ENCODE data around the gene TRIM47.
A peak's percentile ranks its signal among the peaks of the same experiment; 100 is the strongest.

The TRIM47 gene

DNA sequence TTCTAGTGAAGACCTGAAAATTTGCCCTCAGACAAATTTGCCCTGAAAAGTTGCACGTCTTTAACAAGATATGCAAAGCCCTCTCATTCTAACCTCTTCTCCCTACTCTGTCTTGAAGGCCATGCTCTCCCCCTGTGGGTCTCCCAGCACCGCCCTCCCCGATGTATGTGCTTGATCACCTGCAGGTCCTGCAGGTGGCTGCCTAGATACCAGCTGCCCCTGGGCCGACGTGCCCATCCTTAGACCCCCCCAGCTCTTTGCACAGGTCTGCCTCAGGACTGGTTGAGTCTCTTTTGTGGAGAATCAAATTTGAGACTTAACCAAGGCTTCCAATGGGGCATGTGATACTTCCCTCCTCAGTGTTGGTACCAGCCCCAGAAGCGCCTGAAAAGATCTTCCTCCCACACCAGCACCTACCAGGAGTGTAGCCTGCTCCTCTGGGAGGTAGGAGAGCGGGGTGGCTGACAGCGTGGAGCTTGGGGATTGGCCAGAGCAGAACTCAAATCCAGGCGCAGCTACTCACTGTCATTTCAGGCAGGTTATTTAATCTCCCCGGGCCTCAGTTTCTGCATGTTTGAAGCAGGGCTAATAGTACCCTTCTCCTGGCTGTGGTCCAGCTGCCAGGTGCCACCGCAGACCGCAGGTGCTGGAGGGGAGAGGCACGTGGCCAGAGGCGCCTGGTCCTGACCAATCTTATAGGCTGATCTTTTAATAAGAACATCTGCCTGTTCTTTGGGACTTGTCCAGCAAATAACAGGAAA is 30.9 kb upstream of the TRIM47 start:
- peak; percentile 83 for DNase-seq (ENCODE audit: low spot score)

DNA sequence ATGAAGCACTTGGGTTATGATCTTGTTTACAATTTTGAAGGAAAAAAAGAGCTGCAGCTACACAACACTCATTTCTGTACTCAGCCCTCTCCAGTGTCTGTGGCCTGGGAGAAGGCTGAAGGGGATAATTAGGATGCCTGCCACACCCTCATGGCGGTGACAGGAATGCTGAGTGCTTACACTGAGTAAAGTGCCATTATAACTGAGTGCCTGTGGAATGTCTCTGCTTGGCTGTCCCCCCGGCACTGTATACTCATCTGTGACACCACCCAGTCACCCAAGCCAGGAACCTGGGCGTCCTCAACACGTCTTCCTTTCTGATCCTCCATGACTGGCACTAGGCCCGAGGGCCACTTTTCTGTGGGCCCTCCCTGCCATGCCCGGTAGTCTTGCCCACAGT is 29.8 kb upstream of the TRIM47 start:
- DNase-seq (ENCODE audit: low spot score) = no peak

DNA sequence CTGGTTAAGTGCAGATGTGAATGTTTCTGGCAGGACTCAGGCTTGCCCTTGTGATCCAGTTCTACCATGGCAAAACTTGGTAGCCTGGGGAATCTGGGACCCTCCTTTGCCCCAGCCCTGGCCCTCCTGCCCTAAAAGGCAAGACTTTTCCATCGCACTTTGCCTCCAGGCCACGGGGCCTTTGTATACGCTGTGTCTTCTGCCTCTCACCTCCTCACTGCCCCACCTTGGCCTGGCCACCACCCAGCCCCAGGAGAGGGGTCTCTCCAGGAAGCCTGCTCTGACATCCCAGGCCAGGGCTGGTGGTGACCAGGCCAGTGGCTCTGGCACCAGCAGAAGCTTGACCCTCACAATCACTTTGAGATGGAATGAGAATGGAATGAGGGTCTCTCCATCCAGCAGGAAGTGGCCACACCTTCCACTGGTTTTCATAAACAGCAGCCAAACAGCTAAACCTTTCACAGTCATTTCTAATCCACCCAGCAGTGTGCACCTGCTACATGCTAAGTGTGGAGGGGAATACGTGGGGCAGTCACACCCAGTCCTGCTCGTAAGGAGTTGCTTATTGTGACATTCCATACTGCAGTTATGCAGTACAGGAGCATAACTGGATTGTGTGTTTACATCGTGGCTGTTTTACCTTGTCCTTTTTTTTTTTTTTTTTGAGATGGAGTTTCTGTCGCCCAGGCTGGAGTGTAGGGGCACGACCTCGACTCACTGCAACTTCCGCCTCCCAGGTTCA is 27.9 kb upstream of the TRIM47 start:
- DNase-seq (ENCODE audit: low spot score) = no peak

DNA sequence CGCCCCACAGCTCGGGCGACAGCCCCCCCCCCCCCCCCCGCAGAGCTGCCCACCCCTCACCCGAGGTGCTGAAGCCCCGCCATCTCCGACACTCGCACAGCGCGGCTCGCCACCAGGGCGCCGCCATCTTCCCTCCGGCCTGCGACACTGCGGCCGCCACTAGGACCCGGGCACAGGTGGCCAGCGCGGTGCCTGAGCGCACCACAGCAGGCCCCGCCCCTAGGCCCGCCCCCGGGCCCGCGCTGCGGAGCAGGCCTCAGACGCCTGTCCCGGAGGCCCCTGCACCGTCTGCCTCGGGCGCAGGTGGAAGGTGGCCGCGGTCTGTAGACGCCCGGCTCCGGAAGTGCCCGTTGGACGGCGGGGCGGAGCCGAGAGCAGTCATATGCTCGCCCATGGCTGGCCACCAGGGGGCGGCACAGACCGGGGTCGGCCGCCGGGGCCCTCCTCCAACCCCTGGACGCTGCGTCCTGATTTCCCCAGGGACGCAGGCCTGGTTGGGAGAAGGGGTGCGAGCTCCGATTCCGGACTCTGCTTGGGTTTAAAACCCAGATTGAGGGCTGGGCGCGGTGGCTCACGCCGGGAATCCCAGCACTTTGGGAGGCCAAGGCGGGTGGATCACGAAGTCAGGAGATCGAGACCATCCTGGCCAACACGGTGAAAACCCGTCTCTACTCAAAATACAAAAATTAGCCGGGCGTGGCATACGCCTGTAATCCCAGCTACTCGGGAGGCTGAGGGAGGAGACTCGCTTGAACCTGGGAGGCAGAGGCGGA is 26.6 kb upstream of the TRIM47 start, which contains the start of gene MRPL38:
TSS of gene MRPL38 (minus strand) at position 136 of the 773 bp plus-strand sequence. CDS start at position 127, 9 bp downstream.
- DNase-seq (ENCODE audit: low spot score) = peak; percentile 84

DNA sequence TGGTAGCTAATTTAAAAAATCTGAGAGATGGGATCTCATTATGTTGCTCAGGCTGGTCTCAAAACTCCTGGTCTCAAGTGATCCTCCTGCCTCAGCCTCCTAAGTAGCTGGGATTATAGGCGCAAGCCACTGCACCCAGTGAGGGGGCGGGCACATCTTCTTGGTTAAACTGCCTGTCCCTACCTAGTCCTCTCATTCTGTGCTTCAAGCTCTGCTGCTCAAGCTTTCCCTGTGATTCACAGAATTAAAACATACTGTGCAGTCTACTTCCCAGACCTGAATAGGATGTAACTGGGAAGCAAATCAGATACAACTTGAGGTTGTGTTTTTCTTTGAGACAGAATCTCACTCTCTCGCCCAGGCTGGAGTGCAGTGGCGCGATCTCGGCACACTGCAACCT is 24.0 kb upstream of the TRIM47 start:
- DNase-seq (ENCODE audit: low spot score) = no peak

DNA sequence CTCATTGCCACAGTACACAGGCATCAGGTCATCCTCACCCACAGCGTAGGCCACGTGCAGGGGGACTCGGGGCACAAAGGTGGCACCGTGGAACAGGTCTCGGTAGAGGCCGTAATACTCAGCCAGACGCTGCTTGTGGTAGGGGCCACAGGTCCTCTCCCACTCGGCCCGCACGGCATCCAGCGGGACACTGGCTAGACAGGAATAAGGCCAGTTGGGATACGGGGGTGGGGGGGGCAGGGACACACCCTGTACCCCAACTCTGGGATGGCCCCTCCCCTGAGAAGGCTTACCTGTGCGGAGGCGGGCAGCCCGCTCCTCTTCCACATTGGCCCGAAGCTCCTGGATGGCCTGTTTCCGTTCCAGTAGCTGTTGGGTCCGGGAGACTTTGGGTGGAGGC is 23.3 kb upstream of the TRIM47 start:
- DNase-seq (ENCODE audit: low spot score) = no peak

DNA sequence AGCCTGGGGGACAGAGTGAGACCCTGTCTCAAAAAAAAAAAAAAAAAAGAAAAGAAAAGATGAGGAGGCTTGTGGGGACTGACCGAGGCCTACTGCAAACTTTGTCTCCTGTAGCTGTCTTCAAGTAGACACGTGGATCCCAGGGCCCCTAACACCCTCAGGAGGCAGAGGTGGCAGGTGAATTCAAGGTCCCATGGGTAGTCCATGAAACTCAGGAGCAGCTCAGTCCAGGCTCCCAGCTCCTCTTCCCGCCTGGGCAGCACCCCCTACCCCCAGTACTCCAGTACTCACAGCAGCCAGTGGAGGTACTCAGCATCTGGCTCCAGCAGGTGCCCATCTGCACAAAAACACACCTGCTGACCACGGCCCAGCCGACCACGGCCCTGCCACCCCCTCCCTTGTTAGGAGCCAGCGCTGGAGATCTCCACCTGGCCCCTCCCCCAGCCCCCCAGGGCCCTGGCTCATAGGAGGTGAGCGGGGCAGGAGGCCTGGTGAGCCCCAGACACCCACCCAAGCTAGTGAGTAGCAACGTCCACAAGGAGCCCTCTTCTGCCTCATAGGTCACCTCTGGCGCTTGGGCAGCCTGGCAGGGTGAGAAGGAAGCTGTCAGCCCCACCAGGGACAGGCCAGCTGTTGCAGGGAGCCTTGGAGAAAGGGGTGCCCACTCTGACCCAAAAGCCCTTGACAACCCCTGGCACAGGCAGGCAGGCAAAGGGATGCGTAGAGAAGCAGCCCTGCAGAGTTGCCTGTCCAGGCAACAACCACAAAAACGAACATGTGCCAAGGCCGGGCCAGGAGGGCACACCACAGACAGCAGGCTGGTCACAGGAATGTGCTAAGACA is 22.5 kb upstream of the TRIM47 start:
- no peak for DNase-seq (ENCODE audit: low spot score)

DNA sequence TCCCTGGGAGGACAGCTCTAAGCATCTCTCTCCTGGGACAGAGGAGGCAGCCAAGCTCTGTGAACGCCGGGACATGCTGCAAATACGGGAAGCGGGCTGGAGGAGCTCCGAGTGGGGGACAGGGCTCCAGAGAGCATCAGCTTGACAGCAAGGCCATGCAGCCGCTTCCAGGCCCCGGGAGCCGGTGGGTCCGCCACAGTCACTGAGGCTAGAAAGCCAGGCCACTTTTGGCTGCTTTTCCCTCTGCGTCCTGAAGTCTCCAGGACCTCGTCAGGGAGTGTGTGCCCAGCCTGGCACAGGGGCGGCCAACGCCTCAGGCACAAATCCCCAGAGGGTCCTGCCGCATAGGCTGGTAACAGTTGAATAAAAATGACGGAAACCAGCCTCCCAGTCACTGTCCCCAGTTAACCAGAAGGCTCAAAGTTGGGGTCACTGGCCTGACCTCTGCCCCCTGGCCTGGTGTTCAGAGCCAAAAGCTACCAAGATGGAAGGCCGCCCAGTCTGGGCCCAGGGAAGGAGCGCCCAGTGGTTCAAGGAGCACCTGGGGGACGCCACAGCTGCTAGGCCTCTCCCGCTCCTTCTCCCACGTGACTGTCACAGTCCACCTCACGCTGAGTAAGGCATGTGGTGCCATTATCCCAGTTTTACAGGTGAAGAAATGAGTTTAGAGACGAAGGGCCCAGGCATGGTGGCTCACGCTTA is 21.5 kb upstream of the TRIM47 start:
- no peak for DNase-seq (ENCODE audit: low spot score)

DNA sequence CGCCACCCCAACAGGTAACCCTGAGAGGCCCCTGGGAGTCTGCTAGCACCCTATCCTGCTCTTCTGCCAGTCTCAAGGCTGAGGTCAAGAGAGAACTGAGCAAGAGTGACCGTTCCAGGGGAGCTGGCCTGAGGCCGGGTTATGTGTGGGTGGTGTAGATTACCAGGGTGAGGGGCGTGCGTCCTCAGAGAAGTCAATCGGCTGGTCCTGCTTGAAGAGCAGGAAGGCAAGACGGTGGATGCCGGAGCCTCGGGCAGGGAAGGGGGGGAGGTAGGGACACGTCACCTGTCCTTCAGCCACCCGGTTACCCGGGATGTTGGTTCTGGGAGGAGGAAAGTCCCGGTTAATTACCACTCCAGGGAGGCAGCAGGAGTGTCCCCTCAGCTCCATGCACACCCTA is 21.0 kb upstream of the TRIM47 start:
- DNase-seq (ENCODE audit: low spot score) = no peak

DNA sequence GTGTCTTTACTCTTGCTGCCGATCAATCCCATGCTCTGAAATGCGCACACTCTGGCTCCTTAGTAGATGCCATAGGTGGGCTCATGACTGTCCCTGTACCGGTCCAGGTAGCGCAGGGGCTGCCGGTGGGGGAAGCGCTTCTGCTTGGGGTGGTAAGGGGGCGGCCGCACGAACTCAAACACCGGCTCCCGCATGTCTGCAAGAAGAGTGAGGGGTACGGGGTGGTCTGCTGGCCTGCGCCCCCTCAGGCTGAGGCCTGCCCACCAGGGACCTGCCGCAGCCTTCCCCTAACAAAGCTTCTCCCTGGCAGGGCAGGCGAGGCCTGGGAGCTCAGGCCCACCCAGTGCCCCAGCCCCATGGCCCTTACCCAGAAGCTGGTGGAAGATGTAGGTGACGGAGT is 20.4 kb upstream of the TRIM47 start:
- DNase-seq (ENCODE audit: low spot score) = no peak

DNA sequence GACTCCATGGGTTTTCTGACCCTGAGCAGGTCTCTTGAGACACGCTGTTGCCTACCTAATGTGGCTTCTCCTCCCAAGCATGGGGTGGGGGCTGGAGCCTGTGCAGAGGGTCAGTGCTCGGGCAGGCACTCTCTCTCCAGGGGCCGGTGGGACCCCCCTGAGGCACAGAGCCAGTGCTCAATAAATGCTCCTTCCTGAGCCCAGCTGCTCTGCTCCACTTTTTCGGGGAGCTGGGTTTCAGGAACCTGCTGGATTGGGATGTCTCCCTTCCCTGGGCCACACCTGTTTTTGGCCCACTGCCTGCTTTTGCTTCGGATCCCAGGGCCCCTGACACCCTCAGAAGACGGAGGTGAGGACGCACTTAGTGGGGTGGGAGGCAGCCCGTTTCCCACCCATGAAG is 19.7 kb upstream of the TRIM47 start:
- no peak for DNase-seq (ENCODE audit: low spot score)

DNA sequence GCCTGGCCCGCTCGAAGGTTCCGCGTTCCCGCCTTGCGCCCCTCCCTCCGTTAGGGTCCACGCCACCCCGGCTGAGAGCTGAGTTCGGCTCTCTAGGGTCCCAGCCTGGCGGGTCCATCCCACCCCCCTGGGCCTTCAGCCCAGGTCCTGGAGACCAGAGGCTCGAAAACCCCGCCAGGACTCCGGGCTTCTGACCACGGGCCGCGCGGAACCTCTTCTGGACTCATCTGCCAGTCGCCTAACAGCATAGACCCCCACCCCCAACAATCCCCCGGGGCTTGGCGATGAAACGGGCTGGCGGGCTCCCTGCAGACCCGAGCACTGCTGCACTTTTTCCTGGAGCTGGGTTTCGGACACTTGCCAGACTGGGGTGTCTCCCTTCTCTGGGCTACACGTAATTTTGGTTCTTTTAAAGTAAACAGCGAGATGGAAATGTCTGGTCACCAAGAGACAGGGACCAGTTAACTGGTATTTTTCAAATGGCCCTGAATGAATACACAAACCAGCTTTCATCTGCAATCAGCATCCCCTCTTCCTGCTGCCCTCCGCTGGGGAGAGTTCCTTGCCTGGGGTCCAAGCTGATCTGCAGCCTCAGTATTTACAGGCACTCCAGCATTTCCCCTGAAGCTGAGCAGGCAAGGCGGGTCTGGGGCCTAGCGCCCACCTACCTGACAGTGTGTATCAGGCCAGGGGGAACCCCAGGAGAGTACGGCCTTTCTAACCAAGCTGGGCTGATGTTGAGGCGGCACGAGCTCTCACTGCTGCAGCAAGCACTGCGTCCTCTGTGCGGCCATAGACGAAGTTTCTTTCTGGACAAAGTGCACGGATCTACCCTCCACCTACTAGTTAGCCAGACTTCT is 19.0 kb upstream of the TRIM47 start:
- no peak for DNase-seq (ENCODE audit: low spot score)

DNA sequence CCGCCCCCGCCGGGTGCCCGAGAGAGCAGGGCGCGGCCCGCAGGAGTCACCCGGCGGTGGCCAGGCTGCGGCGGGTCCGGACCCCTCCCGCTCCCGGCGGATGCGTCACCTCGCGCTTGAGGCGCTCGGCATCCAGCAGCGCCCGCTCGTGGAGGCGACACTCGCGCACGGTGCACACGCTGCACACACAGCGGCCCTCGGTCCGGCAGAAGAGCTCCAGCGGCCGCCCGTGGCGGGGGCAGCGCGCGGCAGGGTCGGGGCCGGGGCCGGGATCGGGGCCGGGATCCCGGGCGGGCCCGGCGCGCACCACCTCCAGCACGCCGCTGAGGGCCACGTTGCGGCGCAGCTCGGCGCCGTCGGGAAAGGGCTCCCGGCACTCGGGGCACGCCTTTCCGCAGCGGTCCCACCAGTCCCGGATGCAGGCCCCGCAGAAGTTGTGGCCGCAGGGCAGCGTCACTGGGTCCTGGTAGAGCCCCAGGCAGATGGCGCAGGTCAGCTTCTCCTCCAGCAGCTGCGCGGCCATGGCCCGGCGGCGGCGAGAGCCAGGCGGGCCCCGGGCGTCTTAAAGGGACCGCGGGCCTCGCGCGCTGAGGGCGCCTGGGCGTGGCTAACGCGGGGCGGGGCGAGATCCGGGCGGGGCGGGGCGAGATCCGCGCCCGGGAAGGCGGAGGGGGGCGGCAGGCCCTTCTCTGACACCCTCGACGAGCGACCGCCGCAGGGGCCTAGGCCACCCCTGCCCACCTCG is 18.2 kb upstream of the TRIM47 start, which contains the start of gene TRIM65:
TSS of gene TRIM65 (minus strand) at position 537 of the 745 bp plus-strand sequence. CDS start at position 523, 14 bp downstream.
- peak; percentile 81 for DNase-seq (ENCODE audit: low spot score)

DNA sequence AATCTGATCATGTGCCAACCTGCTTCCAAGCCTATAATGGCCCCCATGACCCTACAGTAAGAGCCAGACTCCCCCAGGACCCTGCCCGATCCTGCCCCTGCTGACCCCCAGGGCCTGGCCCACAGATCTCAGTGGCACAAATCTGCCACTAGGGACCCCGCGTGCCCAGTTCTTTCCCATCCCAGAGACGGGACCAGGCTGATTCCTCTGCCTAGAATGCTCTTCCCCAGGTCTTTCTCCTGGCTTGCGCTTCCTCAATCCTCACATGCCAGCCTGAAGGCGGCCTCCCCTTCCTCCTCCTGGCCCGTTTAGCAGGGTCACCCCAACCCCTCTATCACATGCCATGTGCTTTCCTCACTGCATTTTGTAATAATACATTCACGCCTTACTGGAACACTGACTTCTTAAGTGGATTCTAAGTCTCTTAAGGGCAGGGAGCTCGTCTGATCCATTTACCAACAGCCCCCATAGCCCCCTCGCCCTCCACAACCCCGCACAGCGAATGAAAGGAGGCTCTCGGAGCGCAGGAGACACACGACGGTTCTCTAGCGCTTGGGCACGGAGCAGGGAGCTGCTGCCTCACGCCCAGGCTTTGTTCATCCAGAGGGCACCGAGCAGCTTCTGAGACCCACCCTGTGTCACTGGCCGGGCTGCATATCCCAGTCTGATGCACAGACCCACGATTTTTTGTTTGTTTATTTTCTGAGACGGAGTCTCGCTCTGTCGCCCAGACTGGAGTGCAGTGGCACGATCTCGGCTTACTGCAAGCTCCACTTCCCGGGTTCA is 17.2 kb upstream of the TRIM47 start:
- no peak for DNase-seq (ENCODE audit: low spot score)

DNA sequence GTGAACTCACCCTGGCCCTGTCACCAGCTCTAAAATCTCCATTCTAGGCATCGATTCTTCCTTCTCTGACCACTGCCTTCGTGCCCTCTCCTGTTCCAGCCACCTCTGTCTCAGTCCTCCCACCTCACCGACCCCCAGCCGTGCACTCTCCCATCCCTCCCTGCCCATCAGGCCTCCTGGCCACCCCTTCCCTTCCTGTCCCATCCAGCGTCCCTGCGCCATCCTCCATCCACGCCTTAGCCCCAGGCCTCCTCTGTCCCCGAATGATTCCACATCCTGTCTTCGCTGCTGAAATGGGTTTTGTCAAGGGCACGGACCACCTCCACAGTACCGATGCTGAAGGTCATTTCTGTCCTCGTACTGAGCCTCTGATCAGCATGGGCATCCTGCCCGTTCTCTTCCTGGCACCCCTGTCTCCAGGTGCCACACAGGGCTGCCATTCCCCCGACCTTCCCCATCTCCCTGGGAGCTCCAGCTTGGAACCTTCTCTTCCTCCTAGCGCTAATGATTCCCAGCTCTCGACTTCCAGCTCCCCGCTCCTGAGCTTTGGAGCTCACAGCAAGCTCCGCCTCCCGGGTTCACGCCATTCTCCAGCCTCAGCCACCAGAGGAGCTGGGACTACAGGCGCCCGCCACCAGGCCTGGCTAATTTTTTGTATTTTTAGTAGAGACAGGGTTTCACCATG is 15.8 kb upstream of the TRIM47 start:
- no peak for DNase-seq (ENCODE audit: low spot score)

DNA sequence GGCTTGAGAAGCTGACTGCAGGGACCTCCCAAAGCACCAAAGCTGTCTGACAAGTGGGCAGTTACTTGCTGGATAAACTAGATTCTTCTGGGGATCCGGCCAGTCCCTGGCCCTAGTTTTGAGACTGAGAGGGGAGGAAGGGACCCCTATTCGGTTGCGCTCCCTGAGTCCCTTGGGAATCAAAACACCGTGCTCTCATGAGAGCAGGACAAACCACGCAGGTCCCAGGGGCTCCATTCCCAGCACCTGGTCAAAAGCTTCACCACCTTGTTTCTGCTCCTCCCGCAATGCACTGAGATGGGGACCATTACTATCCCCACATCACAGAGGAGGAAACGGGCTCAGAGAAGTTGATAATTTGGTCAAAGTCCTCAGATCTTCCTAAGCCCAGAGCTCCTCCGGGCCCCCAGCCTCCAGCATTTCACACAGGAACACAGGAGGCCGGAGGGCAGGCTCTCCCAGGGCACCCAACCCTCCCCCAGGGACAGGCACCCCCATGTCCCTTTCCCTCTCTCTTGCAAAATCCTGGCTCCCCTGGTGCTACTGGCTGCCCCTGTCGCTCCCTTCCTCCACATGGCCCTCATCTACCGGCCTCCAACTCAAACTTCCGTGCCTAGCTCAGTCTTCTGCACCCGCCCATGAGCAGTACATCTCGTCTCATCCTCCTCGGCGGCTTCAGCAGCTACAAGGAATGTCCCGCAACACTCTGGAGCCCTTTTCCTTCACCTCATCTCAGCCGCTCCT is 15.1 kb upstream of the TRIM47 start:
- DNase-seq (ENCODE audit: low spot score) = no peak

DNA sequence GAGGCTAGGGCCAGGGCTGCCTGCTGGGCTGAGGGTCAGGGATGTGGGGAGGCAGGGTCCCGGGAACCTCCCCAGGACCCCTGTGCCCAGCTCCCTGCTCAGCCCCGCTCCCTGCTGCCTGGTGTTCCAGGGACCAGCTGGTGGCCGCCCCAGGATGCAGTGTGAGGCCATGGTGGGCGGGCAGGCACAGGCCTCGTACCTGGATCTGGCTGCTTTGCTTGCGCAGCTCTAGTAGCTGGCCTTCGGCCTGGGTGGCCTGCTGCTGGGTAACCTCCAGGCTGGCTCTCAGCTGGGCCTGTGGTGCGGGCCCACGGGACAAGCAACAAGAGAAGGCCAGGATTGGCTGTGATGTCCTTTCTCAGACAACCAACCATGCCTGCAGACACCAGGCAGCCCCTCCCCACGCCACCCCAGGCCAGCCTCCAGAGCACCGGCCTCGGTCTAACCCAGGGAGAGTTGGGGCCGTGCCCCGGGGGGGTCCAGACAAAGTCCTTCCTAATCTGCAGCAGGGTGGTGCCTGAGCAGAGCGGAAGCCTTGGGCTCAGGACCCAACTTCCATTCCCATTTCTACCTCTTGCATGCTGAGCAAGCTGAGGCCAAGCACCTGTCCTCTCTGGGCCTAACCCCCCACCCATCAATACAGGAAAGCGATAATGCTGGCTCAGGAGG is 14.3 kb upstream of the TRIM47 start:
- DNase-seq (ENCODE audit: low spot score) = no peak

Data from putamen (tissue), 1 donor.